WTC11 (cell line): Measurements from ENCODE around the gene SMAD9. TPM values are rescaled to one million over a fixed set of nuclear protein-coding genes. Genes with fewer than 3 reads are reported as not detected.

Source experiments
- ATAC-seq: fragments of 200-7000 bp; cut with Tn5 transposase; 2 replicates; pipeline ENCODE4 v1.10.0; 2021; ENCODE audit warnings: mild to moderate bottlenecking, moderate library complexity
- CTCF ChIA-PET: fragments of 300-600 bp; sonication (Branson Sonifier 250); formaldehyde crosslinking; loops from one replicate; lab custom pipeline; 2021; ENCODE audit warnings: antibody characterized with exemption; lab: Charles Lee
- POLR2A ChIA-PET: fragments of 350-600 bp; sonication (Branson Sonifier 250); formaldehyde crosslinking; loops from one replicate; lab custom pipeline; 2021; ENCODE audit warnings: antibody characterized with exemption; lab: Charles Lee
- DNase-seq: peaks from one replicate; pipeline ENCODE4 v3.0.0; 2021; ENCODE audit warnings: low spot score
- H3K27ac Mint-ChIP-seq: 2 replicates; pipeline ENCODE4 v1.8.0; 2021; ENCODE audit warnings: mixed read lengths
- H3K27me3 Mint-ChIP-seq: 2 replicates; pipeline ENCODE4 v1.8.0; 2021; ENCODE audit warnings: low read depth, mild to moderate bottlenecking, moderate library complexity, mixed read lengths
- H3K36me3 Mint-ChIP-seq: 2 replicates; pipeline ENCODE4 v1.8.0; 2021; ENCODE audit warnings: mixed read lengths
- H3K4me1 Mint-ChIP-seq: 2 replicates; pipeline ENCODE4 v1.8.0; 2022; ENCODE audit warnings: mixed read lengths
- H3K4me3 Mint-ChIP-seq: 2 replicates; pipeline ENCODE4 v1.8.0; 2021; ENCODE audit warnings: mild to moderate bottlenecking, moderate library complexity, mixed read lengths
- H3K9me3 Mint-ChIP-seq: 2 replicates; pipeline ENCODE4 v1.8.0; 2021; ENCODE audit warnings: mixed read lengths
- GTF2I ChIP-seq: fragments of 250-450 bp; sonication (Bioruptor Pico); conservative IDR thresholded peaks from 2 replicates; pipeline ENCODE4 v1.4.0; 2021; ENCODE audit warnings: mild to moderate bottlenecking
- IRF2 ChIP-seq: sonication (generic); formaldehyde crosslinking; IDR thresholded peaks from 2 replicates; pipeline ENCODE4 v1.8.0; 2022; ENCODE audit warnings: low read depth, missing genetic modification reagents, borderline replicate concordance
- NFYB ChIP-seq: sonication (generic); formaldehyde crosslinking; conservative IDR thresholded peaks from 2 replicates; pipeline ENCODE4 v1.8.0; 2022; ENCODE audit warnings: low read depth, missing genetic modification reagents
- NR1H2 ChIP-seq: sonication (generic); formaldehyde crosslinking; IDR thresholded peaks from 2 replicates; pipeline ENCODE4 v1.9.0; 2021; ENCODE audit warnings: mild to moderate bottlenecking, moderate library complexity, missing genetic modification reagents
- RELA ChIP-seq: sonication (generic); formaldehyde crosslinking; IDR thresholded peaks from 2 replicates; pipeline ENCODE4 v1.8.1; 2022; ENCODE audit warnings: missing genetic modification reagents, mild to moderate bottlenecking, borderline replicate concordance
- SMAD4 ChIP-seq: sonication (generic); formaldehyde crosslinking; IDR thresholded peaks from 2 replicates; pipeline ENCODE4 v1.8.0; 2022; ENCODE audit warnings: mild to moderate bottlenecking, missing genetic modification reagents
- SOX15 ChIP-seq: fragments of 250-450 bp; sonication (Bioruptor Pico); IDR thresholded peaks from 2 replicates; pipeline ENCODE4 v1.9.0; 2021; ENCODE audit warnings: mild to moderate bottlenecking
- TCF7 ChIP-seq: sonication (generic); formaldehyde crosslinking; IDR thresholded peaks from 2 replicates; pipeline ENCODE4 v1.8.0; 2022; ENCODE audit warnings: mild to moderate bottlenecking, low read depth, missing genetic modification reagents, moderate library complexity
- TEAD4 ChIP-seq: sonication (generic); formaldehyde crosslinking; IDR thresholded peaks from 2 replicates; pipeline ENCODE4 v1.8.0; 2022; ENCODE audit warnings: mild to moderate bottlenecking, missing genetic modification reagents
- TP53 ChIP-seq: sonication (generic); formaldehyde crosslinking; IDR thresholded peaks from 2 replicates; pipeline ENCODE4 v1.8.1; 2023; ENCODE audit warnings: mild to moderate bottlenecking, missing genetic modification reagents
- ZNF671 ChIP-seq: fragments of 250-450 bp; sonication (Bioruptor Pico); IDR thresholded peaks from 2 replicates; pipeline ENCODE4 v1.8.0; 2021; ENCODE audit warnings: mild to moderate bottlenecking
- total RNA-seq: library from RNA; stranded (reverse); gene quantifications from 3 replicates; pipeline ENCODE4 v1.2.3, GENCODE V29; 2021
- TF ChIP-seq, protein P1 (sequence below): sonication (generic); formaldehyde crosslinking; conservative IDR thresholded peaks from 2 replicates; pipeline ENCODE4 v1.8.1; 2023; ENCODE audit warnings: mild to moderate bottlenecking, low read depth, missing genetic modification reagents, moderate library complexity
- TF ChIP-seq, protein P2 (sequence below): sonication (generic); formaldehyde crosslinking; IDR thresholded peaks from 2 replicates; pipeline ENCODE4 v1.8.1; 2023; ENCODE audit warnings: mild to moderate bottlenecking, missing genetic modification reagents, moderate library complexity
- TF ChIP-seq, protein P3 (sequence below): sonication (generic); formaldehyde crosslinking; IDR thresholded peaks from 2 replicates; pipeline ENCODE4 v1.8.1; 2023; ENCODE audit warnings: mild to moderate bottlenecking, moderate library complexity, missing genetic modification reagents
- TF ChIP-seq, protein P4 (sequence below): sonication (generic); formaldehyde crosslinking; IDR thresholded peaks from 2 replicates; pipeline ENCODE4 v1.8.1; 2022; ENCODE audit warnings: low read depth, missing genetic modification reagents, borderline replicate concordance
- TF ChIP-seq, protein P5 (sequence below): sonication (generic); formaldehyde crosslinking; IDR thresholded peaks from 2 replicates; pipeline ENCODE4 v1.8.1; 2022; ENCODE audit warnings: low read depth, mild to moderate bottlenecking, moderate library complexity, missing genetic modification reagents, borderline replicate concordance
- TF ChIP-seq, protein P6 (sequence below): sonication (generic); formaldehyde crosslinking; IDR thresholded peaks from 2 replicates; pipeline ENCODE4 v1.8.0; 2023; ENCODE audit warnings: missing genetic modification reagents, mild to moderate bottlenecking, borderline replicate concordance
- TF ChIP-seq, protein P7 (sequence below): sonication (generic); formaldehyde crosslinking; IDR thresholded peaks from 2 replicates; pipeline ENCODE4 v1.8.1; 2022; ENCODE audit warnings: mild to moderate bottlenecking, moderate library complexity, missing genetic modification reagents
- TF ChIP-seq, protein P8 (sequence below): fragments of 250-450 bp; sonication (Bioruptor Pico); IDR thresholded peaks from 2 replicates; pipeline ENCODE4 v1.9.0; 2021; ENCODE audit warnings: moderate library complexity, mild to moderate bottlenecking, inconsistent platforms, borderline replicate concordance

Gene SMAD9
- total RNA-seq, 1 experiment from 2014 or later = 1.2 TPM

DNA sequence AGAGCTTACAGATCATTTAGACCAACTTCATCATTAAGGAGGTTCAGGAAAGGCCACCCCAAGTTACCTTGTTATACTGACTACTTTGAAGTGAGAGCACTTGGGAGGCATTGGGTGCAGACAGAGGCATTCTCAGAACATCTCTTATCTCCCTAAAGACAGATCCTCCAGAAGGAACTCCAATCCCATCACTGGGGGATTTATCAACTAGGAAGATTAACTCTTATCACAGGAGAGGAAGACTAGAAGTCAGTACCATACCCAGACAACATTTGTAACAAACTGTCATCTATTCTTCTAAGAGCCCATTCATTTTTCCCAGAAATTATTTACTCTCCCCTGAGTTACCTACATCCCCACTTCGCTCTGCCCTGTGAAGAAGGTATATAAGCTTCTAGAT is 106.8 kb downstream of the SMAD9 start (continued):
- TF ChIP-seq, protein P1, sequence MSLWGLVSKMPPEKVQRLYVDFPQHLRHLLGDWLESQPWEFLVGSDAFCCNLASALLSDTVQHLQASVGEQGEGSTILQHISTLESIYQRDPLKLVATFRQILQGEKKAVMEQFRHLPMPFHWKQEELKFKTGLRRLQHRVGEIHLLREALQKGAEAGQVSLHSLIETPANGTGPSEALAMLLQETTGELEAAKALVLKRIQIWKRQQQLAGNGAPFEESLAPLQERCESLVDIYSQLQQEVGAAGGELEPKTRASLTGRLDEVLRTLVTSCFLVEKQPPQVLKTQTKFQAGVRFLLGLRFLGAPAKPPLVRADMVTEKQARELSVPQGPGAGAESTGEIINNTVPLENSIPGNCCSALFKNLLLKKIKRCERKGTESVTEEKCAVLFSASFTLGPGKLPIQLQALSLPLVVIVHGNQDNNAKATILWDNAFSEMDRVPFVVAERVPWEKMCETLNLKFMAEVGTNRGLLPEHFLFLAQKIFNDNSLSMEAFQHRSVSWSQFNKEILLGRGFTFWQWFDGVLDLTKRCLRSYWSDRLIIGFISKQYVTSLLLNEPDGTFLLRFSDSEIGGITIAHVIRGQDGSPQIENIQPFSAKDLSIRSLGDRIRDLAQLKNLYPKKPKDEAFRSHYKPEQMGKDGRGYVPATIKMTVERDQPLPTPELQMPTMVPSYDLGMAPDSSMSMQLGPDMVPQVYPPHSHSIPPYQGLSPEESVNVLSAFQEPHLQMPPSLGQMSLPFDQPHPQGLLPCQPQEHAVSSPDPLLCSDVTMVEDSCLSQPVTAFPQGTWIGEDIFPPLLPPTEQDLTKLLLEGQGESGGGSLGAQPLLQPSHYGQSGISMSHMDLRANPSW (CRISPR knock-in tag) = no peak
- TF ChIP-seq, protein P2, sequence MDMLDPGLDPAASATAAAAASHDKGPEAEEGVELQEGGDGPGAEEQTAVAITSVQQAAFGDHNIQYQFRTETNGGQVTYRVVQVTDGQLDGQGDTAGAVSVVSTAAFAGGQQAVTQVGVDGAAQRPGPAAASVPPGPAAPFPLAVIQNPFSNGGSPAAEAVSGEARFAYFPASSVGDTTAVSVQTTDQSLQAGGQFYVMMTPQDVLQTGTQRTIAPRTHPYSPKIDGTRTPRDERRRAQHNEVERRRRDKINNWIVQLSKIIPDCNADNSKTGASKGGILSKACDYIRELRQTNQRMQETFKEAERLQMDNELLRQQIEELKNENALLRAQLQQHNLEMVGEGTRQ = no peak

DNA sequence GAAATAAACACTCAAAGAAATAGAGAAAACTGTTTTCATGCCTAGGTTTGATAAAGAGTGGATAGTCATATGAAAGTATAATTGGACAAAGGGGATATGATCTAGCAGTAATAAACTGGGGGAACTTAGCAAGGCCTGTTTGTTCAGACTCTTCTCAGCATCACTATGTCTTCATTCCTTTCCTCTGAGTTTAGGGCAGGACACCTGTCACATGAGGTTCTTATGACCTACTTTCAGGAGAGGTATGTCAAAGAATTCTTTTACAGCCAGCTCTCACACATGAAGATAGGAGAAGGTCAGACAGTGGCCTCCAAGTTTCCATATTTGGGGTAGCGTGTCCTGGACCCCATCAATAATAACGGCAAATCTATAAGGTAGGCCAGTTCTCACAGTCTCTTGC is 112.4 kb downstream of the SMAD9 start:
- CTCF ChIA-PET = no interaction called here
- TF ChIP-seq GTF2I (CRISPR knock-in tag) = no peak
- TF ChIP-seq, protein P3, sequence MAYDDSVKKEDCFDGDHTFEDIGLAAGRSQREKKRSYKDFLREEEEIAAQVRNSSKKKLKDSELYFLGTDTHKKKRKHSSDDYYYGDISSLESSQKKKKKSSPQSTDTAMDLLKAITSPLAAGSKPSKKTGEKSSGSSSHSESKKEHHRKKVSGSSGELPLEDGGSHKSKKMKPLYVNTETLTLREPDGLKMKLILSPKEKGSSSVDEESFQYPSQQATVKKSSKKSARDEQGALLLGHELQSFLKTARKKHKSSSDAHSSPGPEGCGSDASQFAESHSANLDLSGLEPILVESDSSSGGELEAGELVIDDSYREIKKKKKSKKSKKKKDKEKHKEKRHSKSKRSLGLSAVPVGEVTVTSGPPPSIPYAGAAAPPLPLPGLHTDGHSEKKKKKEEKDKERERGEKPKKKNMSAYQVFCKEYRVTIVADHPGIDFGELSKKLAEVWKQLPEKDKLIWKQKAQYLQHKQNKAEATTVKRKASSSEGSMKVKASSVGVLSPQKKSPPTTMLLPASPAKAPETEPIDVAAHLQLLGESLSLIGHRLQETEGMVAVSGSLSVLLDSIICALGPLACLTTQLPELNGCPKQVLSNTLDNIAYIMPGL = no peak
- TF ChIP-seq ZNF671 (CRISPR knock-in tag) = no peak
- TF ChIP-seq, protein P4, sequence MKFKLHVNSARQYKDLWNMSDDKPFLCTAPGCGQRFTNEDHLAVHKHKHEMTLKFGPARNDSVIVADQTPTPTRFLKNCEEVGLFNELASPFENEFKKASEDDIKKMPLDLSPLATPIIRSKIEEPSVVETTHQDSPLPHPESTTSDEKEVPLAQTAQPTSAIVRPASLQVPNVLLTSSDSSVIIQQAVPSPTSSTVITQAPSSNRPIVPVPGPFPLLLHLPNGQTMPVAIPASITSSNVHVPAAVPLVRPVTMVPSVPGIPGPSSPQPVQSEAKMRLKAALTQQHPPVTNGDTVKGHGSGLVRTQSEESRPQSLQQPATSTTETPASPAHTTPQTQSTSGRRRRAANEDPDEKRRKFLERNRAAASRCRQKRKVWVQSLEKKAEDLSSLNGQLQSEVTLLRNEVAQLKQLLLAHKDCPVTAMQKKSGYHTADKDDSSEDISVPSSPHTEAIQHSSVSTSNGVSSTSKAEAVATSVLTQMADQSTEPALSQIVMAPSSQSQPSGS (CRISPR knock-in tag) = no peak
- no peak for TF ChIP-seq TEAD4
- no peak for TF ChIP-seq SOX15 (CRISPR knock-in tag)
- TF ChIP-seq TP53 (CRISPR knock-in tag) = no peak
- TF ChIP-seq, protein P5, sequence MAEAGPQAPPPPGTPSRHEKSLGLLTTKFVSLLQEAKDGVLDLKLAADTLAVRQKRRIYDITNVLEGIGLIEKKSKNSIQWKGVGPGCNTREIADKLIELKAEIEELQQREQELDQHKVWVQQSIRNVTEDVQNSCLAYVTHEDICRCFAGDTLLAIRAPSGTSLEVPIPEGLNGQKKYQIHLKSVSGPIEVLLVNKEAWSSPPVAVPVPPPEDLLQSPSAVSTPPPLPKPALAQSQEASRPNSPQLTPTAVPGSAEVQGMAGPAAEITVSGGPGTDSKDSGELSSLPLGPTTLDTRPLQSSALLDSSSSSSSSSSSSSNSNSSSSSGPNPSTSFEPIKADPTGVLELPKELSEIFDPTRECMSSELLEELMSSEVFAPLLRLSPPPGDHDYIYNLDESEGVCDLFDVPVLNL (CRISPR knock-in tag) = no peak
- no peak for TF ChIP-seq NFYB (CRISPR knock-in tag)
- TF ChIP-seq TCF7 (CRISPR knock-in tag) = no peak
- TF ChIP-seq, protein P6, sequence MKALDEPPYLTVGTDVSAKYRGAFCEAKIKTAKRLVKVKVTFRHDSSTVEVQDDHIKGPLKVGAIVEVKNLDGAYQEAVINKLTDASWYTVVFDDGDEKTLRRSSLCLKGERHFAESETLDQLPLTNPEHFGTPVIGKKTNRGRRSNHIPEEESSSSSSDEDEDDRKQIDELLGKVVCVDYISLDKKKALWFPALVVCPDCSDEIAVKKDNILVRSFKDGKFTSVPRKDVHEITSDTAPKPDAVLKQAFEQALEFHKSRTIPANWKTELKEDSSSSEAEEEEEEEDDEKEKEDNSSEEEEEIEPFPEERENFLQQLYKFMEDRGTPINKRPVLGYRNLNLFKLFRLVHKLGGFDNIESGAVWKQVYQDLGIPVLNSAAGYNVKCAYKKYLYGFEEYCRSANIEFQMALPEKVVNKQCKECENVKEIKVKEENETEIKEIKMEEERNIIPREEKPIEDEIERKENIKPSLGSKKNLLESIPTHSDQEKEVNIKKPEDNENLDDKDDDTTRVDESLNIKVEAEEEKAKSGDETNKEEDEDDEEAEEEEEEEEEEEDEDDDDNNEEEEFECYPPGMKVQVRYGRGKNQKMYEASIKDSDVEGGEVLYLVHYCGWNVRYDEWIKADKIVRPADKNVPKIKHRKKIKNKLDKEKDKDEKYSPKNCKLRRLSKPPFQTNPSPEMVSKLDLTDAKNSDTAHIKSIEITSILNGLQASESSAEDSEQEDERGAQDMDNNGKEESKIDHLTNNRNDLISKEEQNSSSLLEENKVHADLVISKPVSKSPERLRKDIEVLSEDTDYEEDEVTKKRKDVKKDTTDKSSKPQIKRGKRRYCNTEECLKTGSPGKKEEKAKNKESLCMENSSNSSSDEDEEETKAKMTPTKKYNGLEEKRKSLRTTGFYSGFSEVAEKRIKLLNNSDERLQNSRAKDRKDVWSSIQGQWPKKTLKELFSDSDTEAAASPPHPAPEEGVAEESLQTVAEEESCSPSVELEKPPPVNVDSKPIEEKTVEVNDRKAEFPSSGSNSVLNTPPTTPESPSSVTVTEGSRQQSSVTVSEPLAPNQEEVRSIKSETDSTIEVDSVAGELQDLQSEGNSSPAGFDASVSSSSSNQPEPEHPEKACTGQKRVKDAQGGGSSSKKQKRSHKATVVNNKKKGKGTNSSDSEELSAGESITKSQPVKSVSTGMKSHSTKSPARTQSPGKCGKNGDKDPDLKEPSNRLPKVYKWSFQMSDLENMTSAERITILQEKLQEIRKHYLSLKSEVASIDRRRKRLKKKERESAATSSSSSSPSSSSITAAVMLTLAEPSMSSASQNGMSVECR (CRISPR knock-in tag) = no peak
- TF ChIP-seq NR1H2 (CRISPR knock-in tag) = no peak
- TF ChIP-seq, protein P7, sequence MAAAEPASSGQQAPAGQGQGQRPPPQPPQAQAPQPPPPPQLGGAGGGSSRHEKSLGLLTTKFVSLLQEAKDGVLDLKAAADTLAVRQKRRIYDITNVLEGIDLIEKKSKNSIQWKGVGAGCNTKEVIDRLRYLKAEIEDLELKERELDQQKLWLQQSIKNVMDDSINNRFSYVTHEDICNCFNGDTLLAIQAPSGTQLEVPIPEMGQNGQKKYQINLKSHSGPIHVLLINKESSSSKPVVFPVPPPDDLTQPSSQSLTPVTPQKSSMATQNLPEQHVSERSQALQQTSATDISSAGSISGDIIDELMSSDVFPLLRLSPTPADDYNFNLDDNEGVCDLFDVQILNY = no peak
- TF ChIP-seq RELA (CRISPR knock-in tag) = no peak
- no peak for TF ChIP-seq IRF2
- TF ChIP-seq SMAD4 = no peak
- TF ChIP-seq, protein P8, sequence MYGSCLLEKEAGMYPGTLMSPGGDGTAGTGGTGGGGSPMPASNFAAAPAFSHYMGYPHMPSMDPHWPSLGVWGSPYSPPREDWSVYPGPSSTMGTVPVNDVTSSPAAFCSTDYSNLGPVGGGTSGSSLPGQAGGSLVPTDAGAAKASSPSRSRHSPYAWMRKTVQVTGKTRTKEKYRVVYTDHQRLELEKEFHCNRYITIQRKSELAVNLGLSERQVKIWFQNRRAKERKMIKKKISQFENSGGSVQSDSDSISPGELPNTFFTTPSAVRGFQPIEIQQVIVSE (CRISPR knock-in tag) = no peak
- TF ChIP-seq, all 79 proteins: peak for 0
- Mint-ChIP-seq H3K27ac (no peak overlapping the region), H3K4me3 (no peak overlapping the region), H3K27me3 (no peaks in the 10 kb centered on the region; the same call in 1 of the 2 replicates), H3K4me1 (peaks cover 4% of the 10 kb centered on the region), H3K36me3 (no peaks in the 10 kb centered on the region), H3K9me3 (no peaks in the 10 kb centered on the region)
- ATAC-seq (no peak), DNase-seq (no peak)
- POLR2A ChIA-PET = no interaction called here
